Measurements from ENCODE around the gene GCLM.

- TF ChIP-seq, protein P1, sequence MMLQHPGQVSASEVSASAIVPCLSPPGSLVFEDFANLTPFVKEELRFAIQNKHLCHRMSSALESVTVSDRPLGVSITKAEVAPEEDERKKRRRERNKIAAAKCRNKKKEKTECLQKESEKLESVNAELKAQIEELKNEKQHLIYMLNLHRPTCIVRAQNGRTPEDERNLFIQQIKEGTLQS (IDR thresholded peaks at IDR 0.05): no peak
- TF ChIP-seq POLR2A (IDR thresholded peaks at IDR 0.05; ENCODE audit: borderline replicate concordance, extremely low read depth, insufficient read depth, insufficient read length) (no peak), ZBTB33 (IDR thresholded peaks at IDR 0.05; ENCODE audit: extremely low read depth, insufficient replicate concordance, low read length) (no peak), YY1 (IDR thresholded peaks at IDR 0.05; ENCODE audit: extremely low read depth, insufficient replicate concordance, low read depth, low read length) (no peak), EZH2 (IDR thresholded peaks at IDR 0.05) (no peak), REST (IDR thresholded peaks at IDR 0.05; ENCODE audit: low read depth) (no peak), POLR2AphosphoS5 (IDR thresholded peaks at IDR 0.05; ENCODE audit: low read depth, low read length) (no peak), JUND (IDR thresholded peaks at IDR 0.05) (no peak)
- TF ChIP-seq, protein P2, sequence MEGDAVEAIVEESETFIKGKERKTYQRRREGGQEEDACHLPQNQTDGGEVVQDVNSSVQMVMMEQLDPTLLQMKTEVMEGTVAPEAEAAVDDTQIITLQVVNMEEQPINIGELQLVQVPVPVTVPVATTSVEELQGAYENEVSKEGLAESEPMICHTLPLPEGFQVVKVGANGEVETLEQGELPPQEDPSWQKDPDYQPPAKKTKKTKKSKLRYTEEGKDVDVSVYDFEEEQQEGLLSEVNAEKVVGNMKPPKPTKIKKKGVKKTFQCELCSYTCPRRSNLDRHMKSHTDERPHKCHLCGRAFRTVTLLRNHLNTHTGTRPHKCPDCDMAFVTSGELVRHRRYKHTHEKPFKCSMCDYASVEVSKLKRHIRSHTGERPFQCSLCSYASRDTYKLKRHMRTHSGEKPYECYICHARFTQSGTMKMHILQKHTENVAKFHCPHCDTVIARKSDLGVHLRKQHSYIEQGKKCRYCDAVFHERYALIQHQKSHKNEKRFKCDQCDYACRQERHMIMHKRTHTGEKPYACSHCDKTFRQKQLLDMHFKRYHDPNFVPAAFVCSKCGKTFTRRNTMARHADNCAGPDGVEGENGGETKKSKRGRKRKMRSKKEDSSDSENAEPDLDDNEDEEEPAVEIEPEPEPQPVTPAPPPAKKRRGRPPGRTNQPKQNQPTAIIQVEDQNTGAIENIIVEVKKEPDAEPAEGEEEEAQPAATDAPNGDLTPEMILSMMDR (IDR thresholded peaks at IDR 0.05 in 2 of 3, conservative IDR thresholded peaks at IDR 0.05 in 1 of 3; ENCODE audit: borderline replicate concordance in 1 of 3, insufficient read depth in 1 of 3, low read depth in 2 of 3, low read length in 2 of 3): no peak
Measured at GRCh38 chr1:93899543-93900207, 9.6 kb downstream of the GCLM start.

Data from HCT116 (cell line).